NT2/D1 (cell line): ENCODE results near the gene PIP4K2C.

Experiments
- DNase-seq: peaks from one replicate; pipeline ENCODE4 v3.0.0-alpha.2; 2011; ENCODE audit warnings: low read depth, low spot score
- H3K27me3 ChIP-seq: 2 replicates; pipeline ENCODE4 v1.6.0; 2011; ENCODE audit warnings: mild to moderate bottlenecking; ENCODE audit not compliant: insufficient read length, insufficient read depth
- H3K36me3 ChIP-seq: 2 replicates; pipeline ENCODE4 v1.6.1; 2011; ENCODE audit warnings: mild to moderate bottlenecking, low read length, mixed read lengths; ENCODE audit not compliant: insufficient read depth, insufficient read length
- H3K4me1 ChIP-seq: 2 replicates; pipeline ENCODE4 v1.5.1; 2011; ENCODE audit not compliant: insufficient read depth, insufficient read length
- H3K4me3 ChIP-seq: 2 replicates; pipeline ENCODE4 v1.5.1; 2011; ENCODE audit warnings: low read depth; ENCODE audit not compliant: insufficient read length
- H3K9ac ChIP-seq: 2 replicates; pipeline ENCODE4 v1.6.0; 2011; ENCODE audit warnings: low read depth; ENCODE audit not compliant: insufficient read length
- H3K9me3 ChIP-seq: 2 replicates; pipeline ENCODE4 v1.5.1; 2011; ENCODE audit warnings: mild to moderate bottlenecking, low read length; ENCODE audit not compliant: insufficient read depth
- SUZ12 ChIP-seq: IDR thresholded peaks from 2 replicates; pipeline ENCODE4 v1.6.1; 2011; ENCODE audit not compliant: insufficient read length, insufficient read depth; ENCODE audit errors: extremely low read depth
- YY1 ChIP-seq: IDR thresholded peaks from 2 replicates; pipeline ENCODE4 v1.6.1; 2011; ENCODE audit not compliant: insufficient read length, insufficient read depth
- ZNF274 ChIP-seq: IDR thresholded peaks from 2 replicates; pipeline ENCODE4 v1.6.1; 2011; ENCODE audit warnings: mild to moderate bottlenecking, low read depth, low read length

PIP4K2C gene

DNA sequence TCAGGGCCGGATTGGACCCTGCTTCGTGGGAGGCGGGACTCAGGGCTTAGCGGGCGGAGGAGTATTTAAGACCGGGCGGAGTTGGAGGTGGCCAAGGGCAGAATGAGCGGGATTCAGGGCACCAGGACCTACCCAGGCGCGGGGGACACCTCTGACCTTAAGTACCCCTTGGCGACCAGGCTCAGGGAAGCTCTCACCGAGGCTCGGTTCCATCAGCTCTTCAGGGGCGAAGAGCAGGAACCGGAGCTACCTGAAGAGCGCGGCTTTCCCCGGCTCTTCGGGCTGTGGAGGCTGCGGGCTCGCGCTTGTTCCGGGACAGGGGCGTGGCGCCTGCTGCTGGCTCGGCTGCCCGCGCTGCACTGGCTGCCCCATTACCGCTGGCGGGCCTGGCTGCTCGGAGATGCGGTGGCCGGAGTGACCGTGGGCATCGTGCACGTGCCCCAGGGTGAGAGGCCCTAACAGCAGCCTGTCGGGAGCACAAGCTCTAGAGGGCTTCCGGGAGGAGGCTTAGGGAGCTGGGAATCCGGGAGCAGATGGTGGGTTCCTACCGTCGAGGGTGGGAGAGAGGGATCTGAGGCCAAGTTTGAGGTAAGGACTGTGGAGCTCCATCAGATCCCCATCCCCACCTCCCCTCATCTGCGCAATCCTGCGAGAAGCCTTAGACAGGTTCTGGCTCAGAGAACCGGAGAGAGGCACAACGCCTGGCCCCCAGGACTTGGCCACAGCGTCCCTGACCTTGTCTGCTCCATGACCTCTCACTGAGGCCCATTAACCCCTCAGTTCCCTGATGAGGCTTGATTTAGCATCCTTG is 28.6 kb downstream of the PIP4K2C start:
- H3K27me3 ChIP-seq = no peaks in the 10 kb centered on the region
- H3K9me3 ChIP-seq = no peaks in the 10 kb centered on the region
- no peak overlapping the region for H3K4me3 ChIP-seq
- TF ChIP-seq SUZ12 (no peak), ZNF274 (no peak), YY1 (no peak)
- H3K36me3 ChIP-seq = peaks cover 57% of the 10 kb centered on the region
- no peak overlapping the region for H3K9ac ChIP-seq
- no peak for DNase-seq
- peaks cover 3% of the 10 kb centered on the region for H3K4me1 ChIP-seq

DNA sequence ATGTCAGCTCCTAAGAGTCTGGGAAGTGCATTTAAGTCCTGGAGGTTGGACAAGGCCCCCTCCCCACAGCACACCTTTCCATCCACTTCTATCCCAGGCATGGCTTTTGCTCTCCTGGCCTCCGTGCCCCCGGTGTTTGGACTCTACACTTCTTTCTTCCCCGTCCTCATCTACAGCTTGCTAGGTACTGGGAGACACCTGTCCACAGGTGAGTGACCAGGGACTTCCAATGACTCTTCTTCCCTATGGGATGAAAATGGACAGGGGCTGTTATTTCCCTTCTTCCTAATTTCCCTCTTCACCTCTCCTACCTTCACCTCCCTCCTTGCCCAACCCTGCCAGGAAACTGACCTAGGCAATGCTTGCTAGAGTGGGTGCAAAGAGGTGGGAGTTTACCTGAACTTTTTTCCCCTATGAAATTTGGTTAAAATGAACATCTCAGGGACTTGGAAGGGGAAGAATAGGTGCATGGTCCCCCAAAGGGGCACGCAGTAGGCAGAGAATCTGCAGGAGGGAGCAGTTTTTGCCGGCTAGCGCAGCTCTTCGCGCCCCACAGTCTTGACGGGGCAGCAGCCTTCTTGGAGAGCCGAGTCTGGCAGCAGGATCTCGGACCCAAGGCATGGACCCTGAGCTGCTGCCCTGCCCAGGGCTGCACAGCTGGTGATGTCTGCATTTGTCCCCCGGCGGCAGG is 29.4 kb downstream of the PIP4K2C start:
- no peaks in the 10 kb centered on the region for H3K27me3 ChIP-seq
- H3K36me3 ChIP-seq = peaks cover 57% of the 10 kb centered on the region
- DNase-seq = no peak
- H3K9ac ChIP-seq = no peak overlapping the region
- H3K4me1 ChIP-seq = peaks cover 3% of the 10 kb centered on the region
- TF ChIP-seq YY1 = no peak
- TF ChIP-seq ZNF274 = no peak
- TF ChIP-seq SUZ12 = no peak
- H3K4me3 ChIP-seq = no peak overlapping the region
- H3K9me3 ChIP-seq = no peaks in the 10 kb centered on the region

DNA sequence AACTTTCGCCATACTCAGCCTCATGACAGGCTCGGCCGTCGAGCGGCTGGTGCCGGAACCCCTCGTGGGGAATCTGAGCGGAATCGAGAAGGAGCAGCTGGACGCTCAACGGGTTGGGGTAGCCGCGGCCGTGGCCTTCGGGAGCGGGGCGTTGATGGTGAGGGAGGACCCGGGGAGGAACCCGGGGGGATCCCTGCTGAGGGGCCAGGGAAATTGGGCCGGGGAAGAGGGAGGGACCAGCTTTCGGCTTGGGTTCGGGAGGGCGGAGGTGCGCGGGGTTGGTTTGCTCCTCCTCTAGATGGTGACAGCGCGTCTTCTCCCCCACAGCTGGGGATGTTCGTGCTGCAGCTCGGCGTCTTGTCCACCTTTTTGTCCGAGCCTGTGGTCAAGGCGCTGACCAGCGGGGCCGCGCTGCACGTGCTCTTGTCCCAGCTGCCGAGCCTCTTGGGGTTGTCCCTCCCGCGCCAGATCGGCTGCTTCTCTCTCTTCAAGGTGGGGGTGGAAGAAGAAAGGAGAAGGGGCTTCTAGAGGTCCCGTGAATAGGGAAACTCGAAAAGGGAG is 30.0 kb downstream of the PIP4K2C start:
- TF ChIP-seq ZNF274 (no peak), SUZ12 (no peak), YY1 (no peak)
- Histone ChIP-seq H3K4me1 (peaks cover 3% of the 10 kb centered on the region), H3K27me3 (no peaks in the 10 kb centered on the region), H3K9ac (no peak overlapping the region), H3K36me3 (peaks cover 57% of the 10 kb centered on the region), H3K9me3 (no peaks in the 10 kb centered on the region), H3K4me3 (no peak overlapping the region)
- no peak for DNase-seq

DNA sequence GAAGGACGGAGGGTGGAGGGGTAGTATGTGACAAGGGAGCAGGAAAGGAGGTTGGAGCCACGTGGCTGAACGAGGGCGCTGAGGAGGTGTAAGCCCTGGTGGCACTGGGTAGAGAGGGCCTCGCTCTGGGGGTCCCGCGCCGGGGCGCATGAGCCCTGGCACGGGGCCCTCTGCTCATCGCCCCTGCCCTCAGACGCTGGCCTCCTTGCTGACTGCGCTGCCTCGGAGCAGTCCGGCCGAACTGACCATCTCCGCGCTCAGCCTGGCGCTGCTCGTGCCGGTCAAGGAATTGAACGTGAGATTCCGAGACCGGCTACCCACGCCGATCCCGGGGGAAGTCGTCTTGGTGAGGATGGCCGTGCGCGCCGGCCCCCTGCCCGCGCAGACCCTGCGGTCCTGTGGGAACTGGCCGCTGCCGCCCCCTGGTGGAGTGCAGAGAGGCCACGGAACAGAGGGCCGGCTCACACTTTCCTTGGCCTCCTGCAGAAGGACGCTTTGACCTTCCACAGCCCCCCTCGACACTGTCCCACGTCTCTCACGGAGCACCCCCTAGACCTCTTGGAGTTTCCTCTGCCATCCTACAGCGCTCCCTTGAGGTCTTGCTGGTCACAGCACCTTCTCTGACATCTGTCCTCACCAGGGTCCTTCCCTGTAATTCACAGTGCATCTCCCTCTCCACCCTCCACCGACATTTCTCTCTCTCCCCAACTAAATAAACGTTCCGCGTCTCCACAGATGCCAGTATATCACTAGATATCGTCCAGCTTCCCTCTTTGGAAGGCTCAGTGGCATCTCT is 30.7 kb downstream of the PIP4K2C start:
- no peaks in the 10 kb centered on the region for H3K27me3 ChIP-seq
- peak overlapping the region; percentile 3 for H3K9ac ChIP-seq
- no peak for DNase-seq
- TF ChIP-seq SUZ12 (no peak), YY1 (no peak), ZNF274 (no peak)
- H3K36me3 ChIP-seq = peaks cover 57% of the 10 kb centered on the region
- peaks cover 3% of the 10 kb centered on the region for H3K4me1 ChIP-seq
- no peaks in the 10 kb centered on the region for H3K9me3 ChIP-seq
- H3K4me3 ChIP-seq = no peak overlapping the region

DNA sequence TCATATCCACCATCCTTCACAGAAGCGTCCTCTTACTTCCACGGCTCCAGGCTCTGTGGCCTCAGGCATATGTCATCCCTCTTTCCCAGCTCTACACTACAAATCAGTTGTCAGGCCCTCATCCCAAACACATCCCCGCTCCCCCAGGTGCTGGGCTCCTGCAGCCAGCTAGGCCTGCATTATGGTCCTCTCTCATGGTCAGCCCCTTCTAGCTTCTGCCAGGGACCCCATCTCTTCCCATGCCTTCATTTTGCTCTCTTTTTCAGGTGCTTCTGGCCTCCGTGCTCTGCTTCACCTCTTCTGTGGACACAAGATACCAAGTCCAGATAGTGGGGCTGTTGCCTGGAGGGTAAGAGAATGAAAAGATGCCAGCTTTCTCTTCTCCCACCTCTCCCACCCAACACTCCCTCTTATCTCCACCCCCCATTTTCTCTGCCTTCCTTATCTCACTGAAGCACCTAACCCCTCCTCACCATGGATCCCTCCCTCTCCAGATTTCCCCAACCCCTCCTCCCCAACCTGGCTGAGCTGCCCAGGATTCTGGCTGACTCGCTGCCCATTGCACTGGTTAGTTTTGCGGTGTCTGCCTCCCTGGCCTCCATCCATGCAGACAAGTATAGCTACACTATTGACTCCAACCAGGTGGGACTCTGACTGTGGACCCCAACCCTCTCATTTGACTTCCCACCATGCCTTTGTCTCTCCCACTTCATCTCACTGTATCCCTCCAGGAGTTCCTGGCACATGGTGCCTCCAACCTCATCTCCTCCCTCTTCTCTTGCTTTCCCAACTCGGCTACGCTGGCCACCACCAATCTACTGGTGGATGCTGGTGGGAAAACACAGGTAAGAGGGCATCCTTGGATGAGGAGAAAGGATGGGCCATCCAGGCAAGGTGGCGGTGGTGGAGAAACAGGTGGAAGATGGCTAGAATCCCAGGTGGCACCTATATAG is 31.6 kb downstream of the PIP4K2C start:
- Histone ChIP-seq H3K9me3 (no peaks in the 10 kb centered on the region), H3K9ac (no peak overlapping the region), H3K27me3 (no peaks in the 10 kb centered on the region), H3K4me3 (no peak overlapping the region), H3K4me1 (peaks cover 3% of the 10 kb centered on the region), H3K36me3 (peaks cover 60% of the 10 kb centered on the region)
- no peak for TF ChIP-seq SUZ12
- no peak for TF ChIP-seq YY1
- TF ChIP-seq ZNF274 = no peak
- DNase-seq = no peak

DNA sequence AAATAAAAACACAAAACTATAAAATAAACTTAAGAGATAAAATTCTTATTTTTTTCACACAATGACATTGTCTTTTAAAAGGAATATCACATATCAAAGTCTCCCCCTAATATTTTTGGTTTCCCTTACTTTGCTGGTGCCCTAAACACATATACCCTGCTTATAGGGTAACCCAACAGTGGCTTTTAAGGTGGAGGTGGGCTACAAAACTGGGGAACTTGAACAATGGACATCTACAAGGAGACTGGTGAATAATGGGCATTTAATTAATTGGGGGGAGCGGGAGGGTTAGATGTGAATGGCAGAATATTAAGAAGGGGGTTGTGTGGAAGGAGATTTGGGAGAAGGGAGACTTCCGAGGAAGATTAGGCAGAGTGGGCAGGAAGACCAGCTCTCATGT is 32.4 kb downstream of the PIP4K2C start:
- Histone ChIP-seq H3K4me1 (peaks cover 3% of the 10 kb centered on the region), H3K4me3 (no peak overlapping the region), H3K9ac (no peak overlapping the region), H3K36me3 (peaks cover 64% of the 10 kb centered on the region), H3K27me3 (no peaks in the 10 kb centered on the region), H3K9me3 (no peaks in the 10 kb centered on the region)
- TF ChIP-seq YY1 = no peak
- TF ChIP-seq ZNF274 = no peak
- no peak for TF ChIP-seq SUZ12
- no peak for DNase-seq
